ENCODE data around the gene SCYGR2.

DNA sequence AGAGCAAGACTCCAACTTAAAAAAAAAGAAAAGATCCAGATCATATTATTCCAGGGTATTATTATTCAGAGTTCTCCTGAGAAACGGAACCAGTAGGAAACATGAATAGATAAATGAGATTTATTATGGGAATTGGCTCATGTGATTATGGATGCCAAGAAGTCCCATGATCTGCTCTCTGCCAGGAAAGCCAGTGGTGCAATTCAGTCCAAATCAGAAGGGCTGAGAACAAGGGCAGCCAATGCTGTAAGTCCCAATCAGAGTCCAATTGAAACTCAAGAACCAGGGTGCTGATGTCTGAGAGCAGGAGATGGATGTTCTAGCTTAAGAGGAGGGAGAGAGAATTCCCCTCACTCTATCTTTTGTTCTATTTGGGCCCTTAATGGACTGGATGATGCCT lies 7.8 kb downstream of the SCYGR2 start:
- TF ChIP-seq, protein P1, sequence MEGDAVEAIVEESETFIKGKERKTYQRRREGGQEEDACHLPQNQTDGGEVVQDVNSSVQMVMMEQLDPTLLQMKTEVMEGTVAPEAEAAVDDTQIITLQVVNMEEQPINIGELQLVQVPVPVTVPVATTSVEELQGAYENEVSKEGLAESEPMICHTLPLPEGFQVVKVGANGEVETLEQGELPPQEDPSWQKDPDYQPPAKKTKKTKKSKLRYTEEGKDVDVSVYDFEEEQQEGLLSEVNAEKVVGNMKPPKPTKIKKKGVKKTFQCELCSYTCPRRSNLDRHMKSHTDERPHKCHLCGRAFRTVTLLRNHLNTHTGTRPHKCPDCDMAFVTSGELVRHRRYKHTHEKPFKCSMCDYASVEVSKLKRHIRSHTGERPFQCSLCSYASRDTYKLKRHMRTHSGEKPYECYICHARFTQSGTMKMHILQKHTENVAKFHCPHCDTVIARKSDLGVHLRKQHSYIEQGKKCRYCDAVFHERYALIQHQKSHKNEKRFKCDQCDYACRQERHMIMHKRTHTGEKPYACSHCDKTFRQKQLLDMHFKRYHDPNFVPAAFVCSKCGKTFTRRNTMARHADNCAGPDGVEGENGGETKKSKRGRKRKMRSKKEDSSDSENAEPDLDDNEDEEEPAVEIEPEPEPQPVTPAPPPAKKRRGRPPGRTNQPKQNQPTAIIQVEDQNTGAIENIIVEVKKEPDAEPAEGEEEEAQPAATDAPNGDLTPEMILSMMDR (IDR thresholded peaks at IDR 0.05; ENCODE audit: poor library complexity) = no peak
- TF ChIP-seq EZH2 (IDR thresholded peaks at IDR 0.05; ENCODE audit: borderline replicate concordance) (no peak), EZH2phosphoT487 (IDR thresholded peaks at IDR 0.05; ENCODE audit: low read depth, severe bottlenecking, unreplicated experiment) (no peak)
